Activated CD8-positive, alpha-beta memory T cell treated with anti-CD3 and anti-CD28 coated beads for 36 hours (primary cell): Measurements from ENCODE around the gene LIN7B. TPM values are rescaled to one million over a fixed set of nuclear protein-coding genes. Genes with fewer than 3 reads are reported as not detected.
"Not testable (repeated sequence)": the region's sequence is repeated elsewhere in the genome, so short reads cannot be mapped to it uniquely, and the experiment has no call there.

Experiments used
- CTCF ChIA-PET: fragments of 350-600 bp; sonication (Branson Sonifier 250); formaldehyde crosslinking; loops from one replicate; lab custom pipeline; 2021; ENCODE audit warnings: antibody characterized with exemption; lab: Charles Lee
- POLR2A ChIA-PET: fragments of 350-600 bp; sonication (Branson Sonifier 250); formaldehyde crosslinking; loops from one replicate; lab custom pipeline; 2021; ENCODE audit warnings: antibody characterized with exemption; lab: Charles Lee
- total RNA-seq, 2 experiments: library from RNA; stranded (reverse); gene quantifications; one replicate each; pipeline ENCODE4 v1.2.3, GENCODE V29; 2021

The LIN7B gene
- total RNA-seq = 1 to 10 TPM; 4.7 to 4.9 TPM

GRCh38 chr19:49113762-49114629, at the start of gene LIN7B:
Gene LIN7B, plus strand, starts transcription at chr19:49114370. Its CDS starts 35 bp downstream, at chr19:49114405.
- POLR2A ChIA-PET = interaction anchor here (0.6 to 1.2 kb wide), 4 partner anchors 13 to 30 kb away, joined by 3 to 5 read pairs (median 4); no protein-coding TSS in a partner anchor
- CTCF ChIA-PET = interaction anchor here (0.6 to 2.3 kb wide), 17 partner anchors 8 to 468 kb away, joined by 3 to 17 read pairs (median 4); partner anchors contain the start of genes CA11 and FTL

DNA sequence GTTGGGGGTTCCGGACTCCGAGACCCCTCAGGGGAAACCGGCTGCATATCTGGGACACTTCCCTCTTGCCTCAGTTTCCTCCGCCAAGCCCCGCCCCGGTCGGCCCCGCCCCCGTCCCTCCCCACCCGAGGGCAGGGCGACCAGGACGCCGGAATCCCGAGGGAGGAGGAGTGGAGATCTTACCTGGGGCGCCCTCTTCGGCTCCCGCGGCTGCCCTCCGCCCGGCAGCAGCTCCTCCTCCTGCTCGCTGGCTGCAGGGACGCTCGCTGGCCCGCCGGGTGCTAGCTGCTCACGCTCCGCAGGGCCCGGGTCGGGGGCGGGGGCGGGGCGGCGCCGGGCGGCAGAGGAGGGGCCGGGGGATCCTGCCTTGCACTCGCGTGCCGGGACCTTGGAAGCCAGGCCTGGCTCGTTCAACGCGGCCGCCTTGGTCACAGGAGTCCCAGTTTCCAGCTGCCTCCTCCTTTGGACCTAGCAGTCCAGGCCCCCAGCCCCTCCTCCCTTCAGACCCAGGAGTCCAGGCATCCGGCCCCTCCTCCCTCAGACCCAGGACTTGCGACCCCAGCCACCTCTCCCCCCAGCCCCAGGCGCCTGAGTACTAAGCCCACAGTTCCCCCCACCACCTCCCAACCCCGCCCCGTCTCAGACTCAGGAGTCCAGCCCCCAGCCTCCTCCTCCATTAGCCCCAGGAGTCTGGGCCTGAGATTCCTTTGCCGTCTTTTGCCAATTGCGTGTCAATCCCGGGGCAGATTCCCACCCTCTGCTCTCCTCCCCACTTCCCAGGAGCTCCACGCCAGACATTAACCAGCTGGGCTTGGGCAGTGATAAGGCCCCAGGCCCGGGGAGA, 49.2 kb upstream of the LIN7B start, which contains the start of gene NTF4:
Gene NTF4 (minus strand): TSS at position 51 of the 844 bp plus-strand sequence. CDS start 2,821 bp downstream, outside the sequence.
- ChIA-PET POLR2A (no interaction called here), CTCF (no interaction called here)

DNA sequence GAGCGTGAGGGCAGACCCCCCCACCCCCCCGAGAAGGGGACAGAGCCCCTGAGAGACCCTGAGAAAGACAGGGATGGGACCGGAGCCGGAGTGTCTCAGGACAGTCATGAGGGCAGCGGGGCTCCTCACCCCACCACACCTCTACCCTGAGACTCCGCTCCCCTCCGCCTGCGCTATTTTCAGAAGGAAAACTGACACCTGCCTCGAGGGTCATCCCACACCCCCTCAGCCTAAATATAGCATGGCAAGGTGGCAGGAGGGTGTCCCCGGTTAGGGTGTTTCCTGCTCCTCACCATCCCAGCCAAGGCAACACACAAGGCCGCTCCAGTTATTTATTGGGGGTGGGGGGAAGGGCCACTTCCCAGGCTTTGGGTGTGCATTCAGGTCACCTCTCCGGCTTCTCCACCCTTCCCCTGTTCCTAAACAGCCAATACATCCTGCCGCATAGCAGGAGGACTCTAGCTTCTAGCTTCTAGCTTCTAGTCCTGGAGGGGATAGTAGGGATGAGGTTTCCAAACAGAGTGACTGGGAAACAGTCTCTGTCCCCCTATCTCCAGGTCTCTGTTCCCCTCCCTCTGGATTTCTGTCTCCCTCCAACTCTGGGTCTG, 48.2 kb upstream of the LIN7B start:
- POLR2A ChIA-PET = no interaction called here
- CTCF ChIA-PET = no interaction called here

GRCh38 chr19:49067554-49067953, 46.6 kb upstream of the LIN7B start:
- ChIA-PET POLR2A (no interaction called here), CTCF (no interaction called here)

DNA sequence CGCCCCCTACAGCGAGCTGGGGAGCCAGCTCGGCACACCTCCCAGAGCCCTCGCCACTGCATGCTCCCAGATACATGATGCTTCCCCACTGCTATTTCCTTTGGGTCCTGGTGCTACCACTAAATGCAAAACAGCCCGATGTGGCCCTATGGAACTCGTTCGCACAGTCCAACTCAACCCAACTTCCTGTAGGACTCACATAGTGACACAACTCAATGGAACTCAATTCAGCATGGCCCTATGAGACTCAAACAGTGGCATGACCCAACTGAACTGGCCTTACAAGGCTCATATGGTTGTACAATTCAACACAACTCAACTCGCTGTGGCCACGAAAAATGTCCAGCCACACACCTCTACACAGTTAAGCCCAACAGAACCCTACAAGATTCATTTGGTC, 45.1 kb upstream of the LIN7B start:
- ChIA-PET CTCF (interaction anchor here (2.1 kb wide), 1 partner anchor 130 kb away, joined by 5 read pairs; no protein-coding TSS in a partner anchor), POLR2A (no interaction called here)

DNA sequence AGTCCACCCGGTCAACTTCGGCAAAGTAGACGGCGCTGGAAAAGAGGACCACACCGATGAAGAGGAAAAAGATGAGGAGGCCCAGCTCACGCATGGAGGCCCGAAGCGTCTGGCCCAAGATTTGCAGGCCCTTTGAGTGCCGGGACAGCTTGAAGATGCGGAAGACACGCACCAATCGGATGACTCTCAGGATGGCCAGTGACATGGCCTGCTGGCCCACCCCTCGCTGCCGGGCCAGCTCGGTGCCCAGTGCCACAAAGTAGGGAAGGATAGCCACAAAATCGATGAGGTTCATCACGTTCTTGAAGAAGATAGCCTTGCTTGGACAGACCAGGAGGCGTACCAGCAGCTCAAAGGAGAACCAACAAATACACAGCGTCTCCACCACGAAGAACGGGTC, 43.8 kb upstream of the LIN7B start:
- CTCF ChIA-PET = interaction anchor here (0.7 to 2.1 kb wide), 3 partner anchors 25 to 128 kb away, joined by 3 to 5 read pairs (median 4); partner anchors contain the start of gene RUVBL2
- POLR2A ChIA-PET = no interaction called here

- ChIA-PET CTCF (no interaction called here), POLR2A (no interaction called here)
Observed at GRCh38 chr19:49071860-49072547, 42.2 kb upstream of the LIN7B start.

GRCh38 chr19:49073514-49074378, 40.4 kb upstream of the LIN7B start:
- ChIA-PET CTCF (interaction anchor here (0.7 to 1.6 kb wide), 5 partner anchors 18 to 156 kb away, joined by 3 to 4 read pairs (median 3); no protein-coding TSS in a partner anchor), POLR2A (no interaction called here)

GRCh38 chr19:49074869-49075268, 39.3 kb upstream of the LIN7B start:
- CTCF ChIA-PET = interaction anchor here (1.0 kb wide), 1 partner anchor 123 kb away, joined by 4 read pairs; no protein-coding TSS in a partner anchor
- POLR2A ChIA-PET = not testable (repeated sequence)

GRCh38 chr19:49080392-49080791, 33.8 kb upstream of the LIN7B start:
- CTCF ChIA-PET = interaction anchor here (1.2 kb wide), 1 partner anchor 17 kb away, joined by 4 read pairs; no protein-coding TSS in a partner anchor
- POLR2A ChIA-PET = no interaction called here

- POLR2A ChIA-PET = no interaction called here
Observed at GRCh38 chr19:49081273-49081672, 32.9 kb upstream of the LIN7B start.

DNA sequence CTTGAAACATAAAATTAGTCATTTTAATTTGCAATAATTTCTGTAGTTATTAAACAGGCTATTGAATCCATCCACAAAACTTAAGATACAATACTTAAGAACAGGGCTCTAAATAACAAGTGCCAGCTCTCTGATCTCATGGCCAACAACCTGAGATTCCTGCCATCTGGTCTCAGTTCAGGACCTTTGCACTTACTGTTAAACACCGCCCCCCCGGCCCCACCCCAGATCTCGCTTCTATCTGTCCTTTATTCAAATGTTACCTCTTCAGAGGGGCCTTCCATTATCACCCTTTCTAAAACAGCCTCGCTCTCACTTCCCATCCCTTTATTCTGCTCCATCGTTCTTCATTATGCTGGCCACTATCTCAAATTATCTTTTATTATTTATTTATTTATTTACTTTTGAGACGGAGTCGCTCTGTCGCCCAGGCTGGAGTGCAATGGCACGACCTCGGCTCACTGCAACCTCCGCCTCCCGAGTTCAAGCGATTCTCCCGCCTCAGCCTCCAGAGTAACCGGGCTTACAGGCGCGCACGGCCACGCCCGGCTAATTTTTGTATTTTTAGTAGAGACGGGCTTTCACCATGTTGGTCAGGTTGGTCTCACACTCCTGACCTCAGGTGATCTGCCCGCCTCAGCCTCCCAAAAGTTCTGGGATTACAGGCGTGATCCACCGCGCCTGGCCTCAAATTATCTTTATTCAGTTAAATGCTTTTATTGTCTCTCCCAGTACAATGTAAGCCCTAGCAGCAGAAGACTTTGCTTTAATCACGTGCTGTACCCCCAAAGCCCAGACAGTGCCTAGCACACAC, 29.8 kb upstream of the LIN7B start:
- ChIA-PET POLR2A (interaction anchor here (0.7 kb wide), 2 partner anchors 29 to 89 kb away, joined by 4 to 9 read pairs; no protein-coding TSS in a partner anchor), CTCF (no interaction called here)

More at GRCh38 chr19:49081273-49081672, 32.9 kb upstream of the LIN7B start:
- CTCF ChIA-PET = no interaction called here

DNA sequence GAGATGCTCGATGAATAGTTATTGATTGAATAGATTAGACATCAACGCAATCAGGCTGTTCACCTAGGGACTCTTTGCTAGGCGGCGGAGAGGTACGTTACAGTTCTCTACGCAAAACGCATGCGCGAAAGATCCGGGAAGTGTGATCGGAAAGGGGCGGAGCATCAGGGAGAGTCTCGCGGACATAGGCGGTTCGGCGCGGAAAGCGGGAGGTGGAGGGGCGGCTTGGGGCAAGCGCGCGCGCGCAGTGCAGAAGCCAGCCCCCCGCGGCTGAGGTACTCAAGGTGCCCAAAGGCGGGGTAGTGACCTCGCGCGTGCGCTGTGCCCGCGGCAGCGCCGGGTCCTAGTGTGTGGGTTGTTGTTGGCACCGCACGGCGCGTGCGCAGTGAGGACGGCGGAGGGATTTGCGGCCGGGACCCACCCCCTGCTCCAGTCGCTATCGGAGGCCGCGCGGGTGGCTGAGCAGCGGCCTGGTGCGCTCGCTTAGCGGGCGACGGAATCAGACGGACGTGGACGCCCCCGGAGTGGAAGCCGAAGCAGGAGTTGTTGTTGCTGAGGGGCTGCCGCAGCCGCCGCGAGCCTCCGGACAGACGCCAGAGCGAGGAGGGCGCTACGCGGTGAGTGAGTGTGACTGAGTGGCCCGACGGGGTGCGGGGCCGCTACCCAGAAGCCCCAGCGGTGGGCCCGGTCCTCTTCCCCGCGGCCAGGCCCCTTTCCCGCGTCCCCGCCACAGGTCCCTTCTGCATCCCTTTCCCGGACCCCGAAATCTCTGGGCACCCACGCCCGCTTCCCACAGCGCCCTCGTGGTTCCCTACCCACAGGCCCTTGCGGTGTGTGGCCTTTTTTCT, 28.9 kb upstream of the LIN7B start, which contains the start of gene SNRNP70:
Gene SNRNP70 (plus strand): TSS at position 432 of the 848 bp plus-strand sequence. CDS start 964 bp downstream, outside the sequence.
- POLR2A ChIA-PET = interaction anchor here (1.2 kb wide), 1 partner anchor 28 kb away, joined by 3 read pairs; no protein-coding TSS in a partner anchor
- CTCF ChIA-PET = interaction anchor here (2.5 kb wide), 1 partner anchor 13 kb away, joined by 9 read pairs; no protein-coding TSS in a partner anchor

GRCh38 chr19:49085868-49086232, 28.3 kb upstream of the LIN7B start:
- ChIA-PET POLR2A (interaction anchor here (1.2 kb wide), 1 partner anchor 28 kb away, joined by 3 read pairs; no protein-coding TSS in a partner anchor), CTCF (interaction anchor here (0.9 to 2.5 kb wide), 3 partner anchors 12 to 113 kb away, joined by 3 to 9 read pairs (median 3); partner anchors contain the start of gene LIN7B)

DNA sequence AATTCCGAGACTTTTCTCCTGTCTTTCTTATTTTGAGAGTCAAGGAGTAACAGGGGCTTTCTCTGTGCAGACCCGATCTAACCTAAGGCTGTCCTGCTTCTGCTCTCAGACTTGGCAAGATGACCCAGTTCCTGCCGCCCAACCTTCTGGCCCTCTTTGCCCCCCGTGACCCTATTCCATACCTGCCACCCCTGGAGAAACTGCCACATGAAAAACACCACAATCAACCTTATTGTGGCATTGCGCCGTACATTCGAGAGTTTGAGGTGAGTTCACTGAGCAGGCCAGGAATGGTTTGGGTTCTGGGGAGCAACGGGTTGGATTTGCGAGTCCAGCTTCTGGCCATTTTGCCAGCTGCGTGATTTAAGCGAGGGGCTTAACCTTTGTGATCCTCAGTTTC, 27.9 kb upstream of the LIN7B start:
- CTCF ChIA-PET = interaction anchor here (0.6 to 2.5 kb wide), 6 partner anchors 12 to 375 kb away, joined by 3 to 9 read pairs (median 3); partner anchors contain the start of gene LIN7B
- POLR2A ChIA-PET = interaction anchor here (1.2 kb wide), 1 partner anchor 27 kb away, joined by 3 read pairs; no protein-coding TSS in a partner anchor
